CD4-positive, alpha-beta T cell (primary cell): ENCODE data around the gene RARB. TPM values are rescaled to one million over a fixed set of nuclear protein-coding genes. Genes with fewer than 3 reads are reported as not detected.

Source experiments
- ATAC-seq: fragments of 200-7000 bp; cut with Tn5 transposase; one replicate; pipeline ENCODE4 v1.10.0; 2022; ENCODE audit warnings: mild to moderate bottlenecking; ENCODE audit not compliant: poor library complexity
- CTCF ChIA-PET: fragments of 350-600 bp; sonication (Branson Sonifier 250); formaldehyde crosslinking; loops from one replicate; lab custom pipeline; 2021; ENCODE audit warnings: antibody characterized with exemption, inconsistent platforms; lab: Charles Lee
- POLR2A ChIA-PET: fragments of 350-600 bp; sonication (Branson Sonifier 250); formaldehyde crosslinking; loops from one replicate; lab custom pipeline; 2021; ENCODE audit warnings: antibody characterized with exemption, inconsistent platforms; lab: Charles Lee
- DNase-seq, 14 experiments: peaks; one replicate each; pipeline ENCODE4 v3.0.0-alpha.2; 2013 to 2020; ENCODE audit warnings: mixed read lengths in 2 of 14
- H3K27ac ChIP-seq, 2 donors: one replicate each; pipeline versions ENCODE4 v1.5.1 to v1.7.0; 2013; ENCODE audit warnings: low read length in 2 of 2, low read depth in 1 of 2, mild to moderate bottlenecking in 1 of 2
- H3K27me3 ChIP-seq, 2 experiments: 1 replicate in 1 of 2; 2 replicates in 1 of 2; pipeline versions ENCODE4 v1.6.1 to v1.7.0; 2013; ENCODE audit warnings: low read length in 2 of 2, control low read depth in 1 of 2, mild to moderate bottlenecking in 1 of 2, moderate library complexity in 1 of 2; ENCODE audit not compliant: insufficient read depth in 2 of 2, control insufficient read depth in 1 of 2
- H3K36me3 ChIP-seq: one replicate; pipeline ENCODE4 v1.6.1; 2013; ENCODE audit warnings: low read length, control low read depth; ENCODE audit not compliant: insufficient read depth
- H3K4me1 ChIP-seq: one replicate; pipeline ENCODE4 v1.6.1; 2013; ENCODE audit warnings: low read length, control low read depth; ENCODE audit not compliant: insufficient read depth
- H3K4me3 ChIP-seq: one replicate; pipeline ENCODE4 v1.5.1; 2013; ENCODE audit warnings: mild to moderate bottlenecking, low read length, moderate library complexity
- H3K9me3 ChIP-seq, 2 experiments: 1 replicate in 1 of 2; 2 replicates in 1 of 2; pipeline versions ENCODE4 v1.6.1 to v1.7.0; 2013; ENCODE audit warnings: low read length in 2 of 2, mild to moderate bottlenecking in 2 of 2, control low read depth in 1 of 2, moderate library complexity in 1 of 2; ENCODE audit not compliant: control insufficient read depth in 1 of 2, insufficient read depth in 1 of 2
- H3K27ac Mint-ChIP-seq: one replicate; pipeline ENCODE4 v1.8.0; 2020; ENCODE audit warnings: mixed read lengths
- H3K27me3 Mint-ChIP-seq: one replicate; pipeline ENCODE4 v1.8.0; 2021; ENCODE audit warnings: mixed read lengths
- H3K36me3 Mint-ChIP-seq: one replicate; pipeline ENCODE4 v1.8.0; 2021; ENCODE audit warnings: low read depth, mixed read lengths
- H3K4me1 Mint-ChIP-seq: one replicate; pipeline ENCODE4 v1.8.0; 2021; ENCODE audit warnings: low read depth, mixed read lengths
- H3K4me3 Mint-ChIP-seq: one replicate; pipeline ENCODE4 v1.8.0; 2020; ENCODE audit warnings: mild to moderate bottlenecking, mixed read lengths
- H3K9me3 Mint-ChIP-seq: one replicate; pipeline ENCODE4 v1.8.0; 2020; ENCODE audit warnings: mixed read lengths
- CTCF ChIP-seq: fragments of 200-600 bp; IDR thresholded peaks from one replicate; pipeline ENCODE4 v1.8.0; 2022; ENCODE audit warnings: antibody characterized with exemption, mild to moderate bottlenecking
- intact Hi-C, 2 experiments: fragments of 100-400 bp; cut with DNase I in 1 of 2; cut with micrococcal nuclease in 1 of 2; formaldehyde crosslinking; loops; one replicate each; pipeline versions ENCODE4 v1.15.1 to v1.9.0; 2023 to 2025; cut with DNase I, micrococcal nuclease
- total RNA-seq, 174 experiments: library from RNA in 2 of 174; stranded (reverse) in 2 of 174; gene quantifications; one replicate each; pipeline ENCODE4 v1.2.3 and lab custom pipeline; 2021 to 2026

The RARB gene
- total RNA-seq, 2 experiments from 2014 or later = not detected

GRCh38 chr3:25457671-25458419 lies 29.8 kb downstream of the RARB start:
- no peaks in the 10 kb centered on the region for H3K27me3 Mint-ChIP-seq
- no peak for ATAC-seq
- no peaks in the 10 kb centered on the region for H3K4me1 Mint-ChIP-seq
- H3K27ac Mint-ChIP-seq = no peak overlapping the region
- H3K36me3 Mint-ChIP-seq = no peaks in the 10 kb centered on the region
- intact Hi-C loops = no loop called here
- no peaks in the 10 kb centered on the region for H3K9me3 Mint-ChIP-seq
- no peaks in the 10 kb centered on the region for H3K9me3 ChIP-seq
- H3K27me3 ChIP-seq = no peaks in the 10 kb centered on the region
- no peak for DNase-seq
- CTCF ChIA-PET = no interaction called here
- H3K4me3 Mint-ChIP-seq = no peak overlapping the region
- POLR2A ChIA-PET = no interaction called here
- H3K4me1 ChIP-seq = no peaks in the 10 kb centered on the region
- no peaks in the 10 kb centered on the region for H3K36me3 ChIP-seq
- TF ChIP-seq CTCF = no peak
- no peak overlapping the region for H3K4me3 ChIP-seq
- H3K27ac ChIP-seq = no peak overlapping the region

- H3K36me3 Mint-ChIP-seq = no peaks in the 10 kb centered on the region
Measured at GRCh38 chr3:25458420-25458814, 30.4 kb downstream of the RARB start.

GRCh38 chr3:25460751-25461150 lies 32.7 kb downstream of the RARB start:
- intact Hi-C loops = no loop called here
- H3K27ac Mint-ChIP-seq = no peak overlapping the region
- H3K36me3 ChIP-seq = no peaks in the 10 kb centered on the region
- H3K27me3 Mint-ChIP-seq = no peaks in the 10 kb centered on the region
- H3K4me3 ChIP-seq = no peak overlapping the region
- DNase-seq (peak in 1 of 14 experiments; percentile 43), ATAC-seq (no peak)
- no peak for TF ChIP-seq CTCF
- H3K27ac ChIP-seq = no peak overlapping the region
- no peak overlapping the region for H3K4me3 Mint-ChIP-seq
- no peaks in the 10 kb centered on the region for H3K9me3 Mint-ChIP-seq
- ChIA-PET CTCF (no interaction called here), POLR2A (no interaction called here)
- H3K9me3 ChIP-seq = no peaks in the 10 kb centered on the region
- no peaks in the 10 kb centered on the region for H3K4me1 Mint-ChIP-seq
- no peaks in the 10 kb centered on the region for H3K4me1 ChIP-seq
- no peaks in the 10 kb centered on the region for H3K36me3 Mint-ChIP-seq
- no peaks in the 10 kb centered on the region for H3K27me3 ChIP-seq

More at GRCh38 chr3:25458420-25458814, 30.4 kb downstream of the RARB start:
- Histone ChIP-seq H3K27me3 (no peaks in the 10 kb centered on the region), H3K9me3 (no peaks in the 10 kb centered on the region), H3K36me3 (no peaks in the 10 kb centered on the region), H3K4me3 (no peak overlapping the region), H3K4me1 (no peaks in the 10 kb centered on the region), H3K27ac (no peak overlapping the region)
- H3K27me3 Mint-ChIP-seq = no peaks in the 10 kb centered on the region
- TF ChIP-seq CTCF = no peak
- no peak overlapping the region for H3K27ac Mint-ChIP-seq
- ChIA-PET CTCF (no interaction called here), POLR2A (no interaction called here)
- H3K4me3 Mint-ChIP-seq = no peak overlapping the region
- intact Hi-C loops = no loop called here
- DNase-seq (no peak), ATAC-seq (no peak)
- H3K4me1 Mint-ChIP-seq = no peaks in the 10 kb centered on the region
- H3K9me3 Mint-ChIP-seq = no peaks in the 10 kb centered on the region
